K562 (cell line): Measurements from ENCODE around the gene SIRT5. TPM values are rescaled to one million over a fixed set of nuclear protein-coding genes. Genes with fewer than 3 reads are reported as not detected.

Experiments
- ATAC-seq: fragments of 200-7000 bp; cut with Tn5 transposase; 3 replicates; pipeline ENCODE4 v1.9.1; 2020; ENCODE audit warnings: moderate library complexity
- BruUV-seq: library from RNA; stranded (reverse); fragments of 400-500 nt; replicated peaks from 2 replicates; lab custom pipeline; 2021; lab: Mats Ljungman, UMichigan
- CTCF ChIA-PET: fragments of 300-600 bp; formaldehyde crosslinking; extraction: SDS; loops from one replicate; lab custom pipeline; 2021; ENCODE audit warnings: low intra/inter-chr PET ratio; lab: Yijun Ruan, JAX
- POLR2A ChIA-PET: fragments of 300-600, 350-650 bp; sonication (Branson Sonifier 250); formaldehyde crosslinking; extraction: SDS; loops from one replicate; lab custom pipeline; 2021; ENCODE audit warnings: antibody characterized with exemption, inconsistent platforms; lab: Yijun Ruan, JAX
- DNase-seq, 4 experiments: peaks; one replicate each; pipeline versions ENCODE4 v3.0.0 to v3.0.0-alpha.2; 2011 to 2018; ENCODE audit warnings: low spot score in 3 of 4, mixed read lengths in 3 of 4; ENCODE audit errors: extremely low read depth in 1 of 4
- FAIRE-seq: peaks from 2 replicates; lab custom pipeline; 2011; peaks lifted over from hg19 to GRCh38; lab: Jason Lieb, UNC
- H2AFZ ChIP-seq: 2 replicates; pipeline ENCODE4 v1.6.0; 2011; ENCODE audit warnings: low read depth, low read length, control low read depth, inconsistent platforms
- H3K27ac ChIP-seq: fragments of 200-600 bp; 3 replicates; pipeline ENCODE4 v1.8.0; 2011; ENCODE audit warnings: low read depth, mild to moderate bottlenecking, control low read depth, inconsistent platforms, low read length, moderate library complexity, mixed read lengths; ENCODE audit errors: extremely low read depth
- H3K27me3 ChIP-seq, 2 experiments: fragments of 300-600 bp in 1 of 2; 2 replicates in 1 of 2; 3 replicates in 1 of 2; pipeline versions ENCODE4 v1.6.0 to v1.8.0; 2011; ENCODE audit warnings: inconsistent platforms in 2 of 2, low read length in 2 of 2, mild to moderate bottlenecking in 1 of 2, mixed read lengths in 1 of 2, moderate library complexity in 1 of 2; ENCODE audit not compliant: control insufficient read depth in 2 of 2, insufficient read depth in 2 of 2
- H3K36me3 ChIP-seq: fragments of 300-600 bp; 3 replicates; pipeline ENCODE4 v1.8.0; 2011; ENCODE audit warnings: mild to moderate bottlenecking, low read length, inconsistent platforms; ENCODE audit not compliant: control insufficient read depth, insufficient read depth
- H3K4me1 ChIP-seq, 2 experiments: fragments of 200-600 bp in 1 of 2; replicated peaks in 1 of 2; 2 replicates in 1 of 2; 3 replicates in 1 of 2; pipeline versions ENCODE4 v1.5.1 to v1.8.0; 2011; ENCODE audit warnings: inconsistent platforms in 2 of 2, low read length in 2 of 2, mild to moderate bottlenecking in 1 of 2, mixed read lengths in 1 of 2, moderate library complexity in 1 of 2; ENCODE audit not compliant: control insufficient read depth in 2 of 2, insufficient read depth in 2 of 2
- H3K4me2 ChIP-seq: 2 replicates; pipeline ENCODE4 v1.6.1; 2011; ENCODE audit warnings: low read length, control low read depth, inconsistent platforms, mixed read lengths; ENCODE audit not compliant: insufficient read depth
- H3K4me3 ChIP-seq: fragments of 200-600 bp; sonication (generic), shearing (Covaris generic); 2 replicates; pipeline ENCODE4 v1.5.1; 2016; ENCODE audit warnings: control low read depth, inconsistent platforms
- H3K79me2 ChIP-seq: fragments of 200-600 bp; 3 replicates; pipeline ENCODE4 v1.8.0; 2011; ENCODE audit warnings: low read length, inconsistent platforms; ENCODE audit not compliant: control insufficient read depth, insufficient read depth
- H3K9ac ChIP-seq, 2 experiments: 2 replicates each; pipeline versions ENCODE4 v1.6.0 to v1.6.1; 2011; ENCODE audit warnings: low read depth in 2 of 2, low read length in 2 of 2, control low read depth in 1 of 2, inconsistent platforms in 1 of 2, mild to moderate bottlenecking in 1 of 2, mixed read lengths in 1 of 2; ENCODE audit not compliant: insufficient read depth in 1 of 2
- H3K9me1 ChIP-seq: one replicate; pipeline ENCODE4 v1.6.0; 2011; ENCODE audit warnings: inconsistent platforms, mild to moderate bottlenecking, low read length, moderate library complexity; ENCODE audit not compliant: control insufficient read depth, insufficient read depth
- H3K9me3 ChIP-seq: replicated peaks from 2 replicates; pipeline ENCODE4 v1.5.1; 2011; ENCODE audit warnings: low read depth, low read length, inconsistent platforms; ENCODE audit not compliant: control insufficient read depth, insufficient read depth
- H4K20me1 ChIP-seq: replicated peaks from 2 replicates; pipeline ENCODE4 v1.6.1; 2011; ENCODE audit warnings: low read length, inconsistent platforms, mixed read lengths; ENCODE audit not compliant: control insufficient read depth, insufficient read depth
- ARNT ChIP-seq, 2 experiments: fragments of 450-650 bp; IDR thresholded peaks; 2 replicates each; pipeline ENCODE4 v1.6.1; 2016; ENCODE audit warnings: mild to moderate bottlenecking in 1 of 2
- BCOR ChIP-seq: fragments of 450-650 bp; IDR thresholded peaks from 2 replicates; pipeline ENCODE4 v1.6.1; 2016
- CBX3 ChIP-seq, 2 experiments: IDR thresholded peaks; 1 replicate in 1 of 2; 2 replicates in 1 of 2; pipeline ENCODE4 v1.6.1; 2012; ENCODE audit warnings: inconsistent platforms in 2 of 2, low read length in 2 of 2, borderline replicate concordance in 1 of 2, control low read depth in 1 of 2
- CEBPB ChIP-seq: fragments of 450-650 bp; IDR thresholded peaks from 2 replicates; pipeline ENCODE4 v1.6.1; 2016; ENCODE audit warnings: missing genetic modification characterization, missing compliant biosample characterization
- DACH1 ChIP-seq: fragments of 450-650 bp; IDR thresholded peaks from 2 replicates; pipeline ENCODE4 v1.6.1; 2018; ENCODE audit not compliant: partially characterized antibody
- HDAC1 ChIP-seq, 2 experiments: fragments of 450-650 bp; IDR thresholded peaks; 2 replicates each; pipeline ENCODE4 v1.6.1; 2016 to 2017; ENCODE audit warnings: inconsistent platforms in 1 of 2, mild to moderate bottlenecking in 1 of 2, moderate library complexity in 1 of 2
- MYBL2 ChIP-seq, 2 experiments: fragments of 450-650 bp in 1 of 2; sonication (generic) in 1 of 2; formaldehyde crosslinking in 1 of 2; IDR thresholded peaks; 2 replicates each; pipeline versions ENCODE4 v1.6.1 to v1.8.1; 2017 to 2022; ENCODE audit warnings: borderline replicate concordance in 1 of 2, inconsistent platforms in 1 of 2, low read depth in 1 of 2, mild to moderate bottlenecking in 1 of 2, missing genetic modification reagents in 1 of 2, moderate library complexity in 1 of 2
- RBM15 ChIP-seq: fragments of 200-400 bp; formaldehyde crosslinking; IDR thresholded peaks from 2 replicates; pipeline ENCODE4 v1.6.1; 2018; ENCODE audit warnings: mild to moderate bottlenecking, low read length, moderate library complexity; ENCODE audit not compliant: insufficient read depth
- RBM25 ChIP-seq: fragments of 200-400 bp; formaldehyde crosslinking; IDR thresholded peaks from 2 replicates; pipeline ENCODE4 v1.6.1; 2018; ENCODE audit warnings: low read length, low read depth, moderate library complexity; ENCODE audit not compliant: severe bottlenecking
- SMAD1 ChIP-seq: fragments of 150-350 bp; IDR thresholded peaks from 2 replicates; pipeline ENCODE4 v1.6.1; 2014; ENCODE audit warnings: low read length, low read depth; ENCODE audit not compliant: partially characterized antibody
- SMAD2 ChIP-seq: fragments of 150-350 bp; IDR thresholded peaks from 2 replicates; pipeline ENCODE4 v1.6.1; 2014; ENCODE audit warnings: low read depth, mild to moderate bottlenecking, low read length
- TAF1 ChIP-seq: IDR thresholded peaks from 2 replicates; pipeline ENCODE4 v1.6.1; 2011; ENCODE audit warnings: mild to moderate bottlenecking, low read length, moderate library complexity; ENCODE audit not compliant: insufficient read depth, control insufficient read depth, severe bottlenecking; ENCODE audit errors: extremely low read depth
- ZNF583 ChIP-seq: fragments of 250-450 bp; sonication (Bioruptor Pico); IDR thresholded peaks from 2 replicates; pipeline ENCODE4 v1.4.0; 2020
- WGBS: fragments of 100-300 bp; shearing (Covaris generic); methylation state at CpG from one replicate; pipeline ENCODE4 v1.1.6; 2016; ENCODE audit warnings: low coverage, mixed read lengths; ENCODE audit not compliant: insufficient coverage; ENCODE audit errors: missing lambda C conversion rate; 5-methylcytosine and 5-hydroxymethylcytosine counted together
- in situ Hi-C: fragments of 300-500 bp; cut with MboI; formaldehyde crosslinking; loops from 4 replicates; pipeline ENCODE4 v1.15.0; 2018; ENCODE audit warnings: inconsistent platforms, mixed read lengths
- intact Hi-C: fragments of 100-400 bp; cut with micrococcal nuclease; formaldehyde crosslinking; loops from 2 replicates; pipeline ENCODE4 v1.14.2; 2022
- polyA plus RNA-seq, 8 experiments: library from polyadenylated mRNA; depleted of rRNA in 4 of 8; stranded (reverse) in 5 of 8; unstranded in 3 of 8; fragments of >200 nt; fragmentation: Nextera tagmentation in 2 of 8; fragmentation: Illumina TruSeq in 1 of 8; extraction: Ambion mirVana in 2 of 8; extraction: Trizol in 1 of 8; gene quantifications; 2 replicates each; pipeline versions ENCODE4 v1.2.1 to v1.2.3, GENCODE V29; 2011 to 2014; ENCODE audit warnings: inconsistent platforms in 1 of 8, missing spikeins in 1 of 8
- total RNA-seq, 7 experiments: library from RNA; depleted of rRNA in 6 of 7; stranded (reverse); fragments of >200 nt in 6 of 7; fragmentation: Illumina TruSeq in 2 of 7; extraction: Trizol in 2 of 7; gene quantifications; 2 replicates each; pipeline versions ENCODE4 v1.2.1 to v1.2.3, GENCODE V29; 2011 to 2021; ENCODE audit warnings: low replicate concordance in 1 of 7
- TF ChIP-seq, protein P1 (sequence below): fragments of 250-450 bp; sonication (Bioruptor Pico); IDR thresholded peaks from 2 replicates; pipeline ENCODE4 v1.5.0; 2022; ENCODE audit warnings: mild to moderate bottlenecking
- TF ChIP-seq, protein P2 (sequence below): fragments of 450-650 bp; IDR thresholded peaks from 2 replicates; pipeline ENCODE4 v1.6.1; 2016; ENCODE audit warnings: missing biosample characterization, missing genetic modification characterization
- TF ChIP-seq, protein P3 (sequence below): sonication (generic); formaldehyde crosslinking; IDR thresholded peaks from 2 replicates; pipeline ENCODE4 v1.8.1; 2023; ENCODE audit warnings: mild to moderate bottlenecking, missing genetic modification reagents

The SIRT5 gene
- total and polyA plus RNA-seq, 9 of the 15 experiments (the other 6 are each of a cell fraction or from before 2014, with no cell fraction given), result 2.1 to 15.7 (median 11.4) TPM

DNA sequence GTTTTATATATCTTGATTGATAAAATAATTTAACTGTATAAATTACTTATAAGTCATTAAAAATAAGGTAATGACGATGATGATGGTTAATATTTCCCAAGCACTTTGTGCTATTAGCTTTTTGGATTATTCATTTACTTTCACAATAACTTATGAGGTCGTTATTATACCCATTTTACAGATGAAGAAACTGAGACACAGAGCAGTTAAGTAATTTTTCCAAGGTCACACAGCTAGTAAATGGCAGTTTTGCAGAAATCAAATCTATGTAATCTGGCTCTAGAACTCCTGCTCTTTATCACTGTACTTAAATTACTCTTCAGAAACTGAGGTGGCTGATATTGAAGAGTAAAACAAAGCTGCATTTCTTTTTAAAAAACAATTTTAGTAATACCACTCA lies 58.9 kb downstream of the SIRT5 start:
- in situ Hi-C loops, result no loop called here
- H3K9ac ChIP-seq, result no peak overlapping the region
- H3K36me3 ChIP-seq, result peaks cover 92% of the 10 kb centered on the region
- CTCF ChIA-PET, result interaction anchor here (0.6 kb wide), 1 partner anchor 1676 kb away, joined by 6 read pairs; no protein-coding TSS in a partner anchor
- H3K4me2 ChIP-seq, result no peak overlapping the region
- no peaks in the 10 kb centered on the region for H3K9me1 ChIP-seq
- 89% methylated on average over 2 of the region's 2 CpGs for WGBS
- no peak overlapping the region for H2AFZ ChIP-seq
- no peaks in the 10 kb centered on the region for H4K20me1 ChIP-seq
- no peaks in the 10 kb centered on the region for H3K4me1 ChIP-seq
- DNase-seq (no peak), ATAC-seq (no peak), FAIRE-seq (no peak)
- no peak overlapping the region for H3K4me3 ChIP-seq
- H3K9me3 ChIP-seq, result no peaks in the 10 kb centered on the region
- POLR2A ChIA-PET, result interaction anchor here (0.7 to 5.7 kb wide), 3 partner anchors 9 to 1028 kb away, joined by 3 to 31 read pairs (median 4); partner anchors contain the start of gene NOL7
- peaks cover 15% of the 10 kb centered on the region; the same call in 2 of the 3 replicates for H3K79me2 ChIP-seq
- no TSS peak for BruUV-seq
- no peaks in the 10 kb centered on the region for H3K27me3 ChIP-seq
- no peak overlapping the region for H3K27ac ChIP-seq
- intact Hi-C loops, result no loop called here
- peak; percentile 100 for TF ChIP-seq RBM25
- TF ChIP-seq, protein P1, sequence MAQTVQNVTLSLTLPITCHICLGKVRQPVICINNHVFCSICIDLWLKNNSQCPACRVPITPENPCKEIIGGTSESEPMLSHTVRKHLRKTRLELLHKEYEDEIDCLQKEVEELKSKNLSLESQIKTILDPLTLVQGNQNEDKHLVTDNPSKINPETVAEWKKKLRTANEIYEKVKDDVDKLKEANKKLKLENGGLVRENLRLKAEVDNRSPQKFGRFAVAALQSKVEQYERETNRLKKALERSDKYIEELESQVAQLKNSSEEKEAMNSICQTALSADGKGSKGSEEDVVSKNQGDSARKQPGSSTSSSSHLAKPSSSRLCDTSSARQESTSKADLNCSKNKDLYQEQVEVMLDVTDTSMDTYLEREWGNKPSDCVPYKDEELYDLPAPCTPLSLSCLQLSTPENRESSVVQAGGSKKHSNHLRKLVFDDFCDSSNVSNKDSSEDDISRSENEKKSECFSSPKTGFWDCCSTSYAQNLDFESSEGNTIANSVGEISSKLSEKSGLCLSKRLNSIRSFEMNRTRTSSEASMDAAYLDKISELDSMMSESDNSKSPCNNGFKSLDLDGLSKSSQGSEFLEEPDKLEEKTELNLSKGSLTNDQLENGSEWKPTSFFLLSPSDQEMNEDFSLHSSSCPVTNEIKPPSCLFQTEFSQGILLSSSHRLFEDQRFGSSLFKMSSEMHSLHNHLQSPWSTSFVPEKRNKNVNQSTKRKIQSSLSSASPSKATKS, result no peak
- 0 out of 4 replicates have a peak, but pooled peaks of 1 of the 2 experiments have one; percentile 33 for TF ChIP-seq ARNT (IDR thresholded peaks at IDR 0.05)
- no peak for TF ChIP-seq CEBPB
- no peak for TF ChIP-seq TAF1
- no peak for TF ChIP-seq MYBL2 (IDR thresholded peaks at IDR 0.05; ENCODE audit: low read depth)
- TF ChIP-seq MYBL2 (CRISPR knock-in tag; IDR thresholded peaks at IDR 0.05; ENCODE audit: borderline replicate concordance), result no peak
- TF ChIP-seq BCOR, result peak; percentile 96
- TF ChIP-seq ZNF583 (CRISPR knock-in tag), result no peak
- TF ChIP-seq HDAC1 (IDR thresholded peaks at IDR 0.05), result 0 out of 4 replicates have a peak, but pooled peaks of 1 of the 2 experiments have one; percentile 14
- no peak for TF ChIP-seq SMAD1
- TF ChIP-seq, protein P2, sequence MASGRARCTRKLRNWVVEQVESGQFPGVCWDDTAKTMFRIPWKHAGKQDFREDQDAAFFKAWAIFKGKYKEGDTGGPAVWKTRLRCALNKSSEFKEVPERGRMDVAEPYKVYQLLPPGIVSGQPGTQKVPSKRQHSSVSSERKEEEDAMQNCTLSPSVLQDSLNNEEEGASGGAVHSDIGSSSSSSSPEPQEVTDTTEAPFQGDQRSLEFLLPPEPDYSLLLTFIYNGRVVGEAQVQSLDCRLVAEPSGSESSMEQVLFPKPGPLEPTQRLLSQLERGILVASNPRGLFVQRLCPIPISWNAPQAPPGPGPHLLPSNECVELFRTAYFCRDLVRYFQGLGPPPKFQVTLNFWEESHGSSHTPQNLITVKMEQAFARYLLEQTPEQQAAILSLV (tag), result no peak
- no peak for TF ChIP-seq RBM15
- TF ChIP-seq, protein P3, sequence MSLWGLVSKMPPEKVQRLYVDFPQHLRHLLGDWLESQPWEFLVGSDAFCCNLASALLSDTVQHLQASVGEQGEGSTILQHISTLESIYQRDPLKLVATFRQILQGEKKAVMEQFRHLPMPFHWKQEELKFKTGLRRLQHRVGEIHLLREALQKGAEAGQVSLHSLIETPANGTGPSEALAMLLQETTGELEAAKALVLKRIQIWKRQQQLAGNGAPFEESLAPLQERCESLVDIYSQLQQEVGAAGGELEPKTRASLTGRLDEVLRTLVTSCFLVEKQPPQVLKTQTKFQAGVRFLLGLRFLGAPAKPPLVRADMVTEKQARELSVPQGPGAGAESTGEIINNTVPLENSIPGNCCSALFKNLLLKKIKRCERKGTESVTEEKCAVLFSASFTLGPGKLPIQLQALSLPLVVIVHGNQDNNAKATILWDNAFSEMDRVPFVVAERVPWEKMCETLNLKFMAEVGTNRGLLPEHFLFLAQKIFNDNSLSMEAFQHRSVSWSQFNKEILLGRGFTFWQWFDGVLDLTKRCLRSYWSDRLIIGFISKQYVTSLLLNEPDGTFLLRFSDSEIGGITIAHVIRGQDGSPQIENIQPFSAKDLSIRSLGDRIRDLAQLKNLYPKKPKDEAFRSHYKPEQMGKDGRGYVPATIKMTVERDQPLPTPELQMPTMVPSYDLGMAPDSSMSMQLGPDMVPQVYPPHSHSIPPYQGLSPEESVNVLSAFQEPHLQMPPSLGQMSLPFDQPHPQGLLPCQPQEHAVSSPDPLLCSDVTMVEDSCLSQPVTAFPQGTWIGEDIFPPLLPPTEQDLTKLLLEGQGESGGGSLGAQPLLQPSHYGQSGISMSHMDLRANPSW (CRISPR knock-in tag), result no peak
- peak; percentile 29 for TF ChIP-seq DACH1
- no peak for TF ChIP-seq SMAD2
- peak in 1 of 2 experiments; percentile 52; a peak in 1 of 3 replicates for TF ChIP-seq CBX3 (IDR thresholded peaks at IDR 0.05; ENCODE audit: borderline replicate concordance in 1 of 2, low read length in 2 of 2)
